IPS-15b (cell line): Measurements from ENCODE around the gene PLEKHD1.
A peak's percentile ranks its signal among the peaks of the same experiment; 100 is the strongest.

ENCODE experiments used
- H3K27me3 ChIP-seq: one replicate; pipeline ENCODE4 v1.6.1; 2013; ENCODE audit warnings: low read length; ENCODE audit not compliant: control insufficient read depth, insufficient read depth
- H3K36me3 ChIP-seq: one replicate; pipeline ENCODE4 v1.6.1; 2013; ENCODE audit warnings: low read length; ENCODE audit not compliant: control insufficient read depth, insufficient read depth
- H3K4me1 ChIP-seq: one replicate; pipeline ENCODE4 v1.6.1; 2013; ENCODE audit warnings: mild to moderate bottlenecking, low read length; ENCODE audit not compliant: control insufficient read depth, insufficient read depth
- H3K4me3 ChIP-seq: one replicate; pipeline ENCODE4 v1.5.1; 2013; ENCODE audit warnings: low read depth, low read length
- H3K9ac ChIP-seq: one replicate; pipeline ENCODE4 v1.6.1; 2013; ENCODE audit warnings: low read depth, mild to moderate bottlenecking, low read length
- H3K9me3 ChIP-seq: one replicate; pipeline ENCODE4 v1.6.1; 2013; ENCODE audit warnings: mild to moderate bottlenecking, low read length; ENCODE audit not compliant: control insufficient read depth, insufficient read depth

PLEKHD1 gene

DNA sequence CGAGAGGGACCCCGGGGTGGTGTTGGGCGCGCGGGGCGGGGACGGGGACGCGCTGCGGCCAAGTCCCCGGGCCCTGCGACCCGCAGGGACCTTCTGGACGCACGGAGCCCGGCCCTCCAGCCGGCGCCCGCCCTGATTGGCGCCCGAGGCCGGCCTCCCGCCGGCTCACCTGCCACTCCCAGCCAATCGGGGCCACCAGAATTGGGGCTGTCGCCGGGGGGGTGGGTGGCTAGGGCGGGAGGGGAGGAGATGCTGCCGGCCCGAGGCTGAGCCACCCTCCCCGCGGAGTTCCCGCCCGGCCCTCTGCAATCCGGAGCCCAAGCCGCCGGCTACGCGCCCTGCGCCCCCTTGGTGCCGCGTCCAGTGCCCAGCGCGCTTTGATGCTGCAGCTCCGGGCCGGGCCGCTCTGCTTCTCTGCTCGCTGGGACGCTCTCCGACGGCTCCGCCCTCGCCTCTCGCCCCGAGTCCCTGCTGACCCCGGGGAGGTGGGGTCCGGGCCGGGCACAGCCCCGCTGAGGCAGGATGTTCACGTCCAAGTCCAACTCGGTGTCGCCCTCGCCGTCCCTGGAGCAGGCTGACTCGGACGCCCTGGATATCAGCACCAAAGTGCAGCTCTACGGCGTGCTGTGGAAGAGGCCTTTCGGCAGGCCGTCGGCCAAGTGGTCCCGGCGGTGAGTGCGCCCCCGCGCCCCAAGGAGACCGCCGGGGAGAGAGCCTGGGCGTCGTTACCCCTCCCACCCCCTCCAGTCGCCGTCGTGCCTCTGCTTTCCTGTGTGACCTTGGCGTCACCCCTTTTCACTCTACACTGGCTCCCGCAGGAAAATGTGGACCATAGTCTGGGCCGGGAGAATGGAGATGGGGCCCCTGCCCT lies at the start of gene PLEKHD1:
Gene PLEKHD1, plus strand, starts transcription at position 285 of the 871 bp plus-strand sequence. Its CDS starts 238 bp downstream, at position 523.
- Histone ChIP-seq H3K36me3 (no peaks in the 10 kb centered on the region), H3K4me3 (peak within 1 kb of the TSS; percentile 67), H3K9ac (peak within 1 kb of the TSS; percentile 37), H3K9me3 (no peaks in the 10 kb centered on the region), H3K27me3 (peaks cover 60% of the 10 kb centered on the region), H3K4me1 (no peaks in the 10 kb centered on the region)

DNA sequence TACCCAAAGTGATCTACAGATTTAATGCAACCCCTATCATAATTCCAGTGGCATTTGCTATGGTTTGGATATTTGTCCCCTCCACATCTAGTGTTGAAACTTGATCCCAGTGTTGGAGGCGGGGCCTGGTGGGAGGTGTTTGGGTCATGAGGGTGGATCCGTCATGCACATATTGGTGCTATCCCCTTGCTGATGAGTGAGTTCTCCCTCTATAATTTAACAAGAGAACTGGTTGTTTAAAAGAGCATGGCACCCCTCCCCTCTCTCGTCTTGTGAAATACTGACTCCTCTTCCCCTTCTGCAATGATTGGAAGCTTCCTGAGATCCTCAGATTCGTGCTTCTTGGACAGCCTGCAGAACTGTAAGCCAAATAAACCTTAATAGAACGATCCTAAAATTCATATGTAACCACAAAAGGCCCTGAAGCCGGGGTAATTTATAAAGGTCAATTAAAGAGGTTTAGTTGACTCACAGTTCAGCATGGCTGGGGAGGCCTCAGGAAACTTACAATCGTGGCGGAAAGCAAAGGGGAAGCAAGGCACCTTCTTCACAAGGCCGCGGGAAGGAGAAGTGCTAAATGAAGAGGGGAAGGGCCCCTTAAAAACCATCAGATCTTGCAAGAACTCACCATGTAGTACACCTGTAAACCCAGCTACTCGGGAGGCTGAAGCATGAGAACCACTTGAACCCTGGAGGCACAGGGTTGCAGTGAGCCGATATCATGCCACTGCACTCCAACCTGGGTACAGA lies 44.8 kb upstream of the PLEKHD1 start:
- Histone ChIP-seq H3K4me1 (no peaks in the 10 kb centered on the region), H3K27me3 (no peaks in the 10 kb centered on the region), H3K9ac (no peak overlapping the region), H3K4me3 (no peak overlapping the region), H3K36me3 (no peaks in the 10 kb centered on the region), H3K9me3 (no peaks in the 10 kb centered on the region)

DNA sequence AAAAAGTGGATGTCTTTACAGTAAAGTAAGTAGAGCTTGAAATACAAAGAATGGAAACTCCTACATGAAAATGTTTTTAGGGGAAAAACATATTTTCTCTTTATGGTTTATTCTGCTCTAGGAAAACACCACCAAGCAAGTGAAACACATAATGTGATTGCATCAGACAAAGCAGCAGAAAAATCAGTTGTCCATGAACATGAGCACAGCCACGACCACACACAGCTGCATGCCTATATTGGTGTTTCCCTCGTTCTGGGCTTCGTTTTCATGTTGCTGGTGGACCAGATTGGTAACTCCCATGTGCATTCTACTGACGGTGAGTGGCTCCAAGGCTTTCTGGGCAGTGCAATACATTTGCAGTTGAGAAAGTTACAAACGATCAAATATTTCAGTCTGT lies 42.6 kb upstream of the PLEKHD1 start:
- Histone ChIP-seq H3K9ac (no peak overlapping the region), H3K27me3 (no peaks in the 10 kb centered on the region), H3K9me3 (no peaks in the 10 kb centered on the region), H3K4me3 (no peak overlapping the region), H3K36me3 (no peaks in the 10 kb centered on the region), H3K4me1 (no peaks in the 10 kb centered on the region)

DNA sequence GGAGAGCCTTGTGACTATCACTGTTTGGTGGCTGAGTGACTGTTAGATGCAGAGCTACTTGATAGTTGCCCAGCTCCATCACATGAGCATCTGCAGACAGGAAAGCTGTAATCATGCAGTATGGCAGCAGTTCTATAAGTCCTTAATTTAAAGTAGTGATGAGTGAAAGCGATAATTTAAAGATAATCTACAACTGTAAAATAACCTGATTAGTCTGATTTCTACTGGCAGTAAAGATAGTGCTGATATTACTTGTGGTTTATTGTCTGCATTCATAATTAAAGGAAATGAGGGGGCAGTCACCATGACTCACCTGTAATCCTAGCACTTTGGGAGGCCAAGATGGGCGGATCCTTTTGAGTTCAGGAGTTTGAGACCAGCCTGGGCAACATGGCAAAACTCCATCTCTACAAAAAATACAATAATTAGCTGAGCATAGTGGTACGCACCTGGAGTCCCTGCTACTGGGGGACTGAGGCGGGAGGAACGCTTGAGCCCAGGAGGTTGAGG lies 41.2 kb upstream of the PLEKHD1 start:
- H3K36me3 ChIP-seq: no peaks in the 10 kb centered on the region
- no peaks in the 10 kb centered on the region for H3K4me1 ChIP-seq
- no peak overlapping the region for H3K4me3 ChIP-seq
- no peak overlapping the region for H3K9ac ChIP-seq
- H3K9me3 ChIP-seq: no peaks in the 10 kb centered on the region
- H3K27me3 ChIP-seq: no peaks in the 10 kb centered on the region

DNA sequence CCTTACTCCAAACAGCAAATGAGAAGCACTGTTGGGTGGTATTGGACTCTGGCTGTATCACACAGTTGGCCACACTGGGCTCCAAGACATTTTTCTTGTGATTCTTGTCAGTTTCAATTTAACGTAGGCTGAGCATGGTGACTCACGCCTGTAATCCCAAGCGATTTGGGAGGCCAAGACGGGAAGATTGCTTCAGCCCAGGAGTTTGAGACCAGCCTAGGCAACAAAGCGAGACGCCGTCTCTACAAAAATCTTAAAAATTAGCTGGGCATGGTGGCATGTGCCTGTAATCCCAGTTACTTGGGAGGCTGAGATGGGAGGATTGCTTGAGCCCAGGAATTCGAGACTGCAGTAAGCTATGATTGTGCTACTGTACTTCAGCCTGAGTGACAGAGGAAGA lies 35.3 kb upstream of the PLEKHD1 start:
- no peaks in the 10 kb centered on the region for H3K27me3 ChIP-seq
- no peak overlapping the region for H3K4me3 ChIP-seq
- H3K9ac ChIP-seq: no peak overlapping the region
- H3K36me3 ChIP-seq: no peaks in the 10 kb centered on the region
- H3K9me3 ChIP-seq: no peaks in the 10 kb centered on the region
- H3K4me1 ChIP-seq: no peaks in the 10 kb centered on the region

DNA sequence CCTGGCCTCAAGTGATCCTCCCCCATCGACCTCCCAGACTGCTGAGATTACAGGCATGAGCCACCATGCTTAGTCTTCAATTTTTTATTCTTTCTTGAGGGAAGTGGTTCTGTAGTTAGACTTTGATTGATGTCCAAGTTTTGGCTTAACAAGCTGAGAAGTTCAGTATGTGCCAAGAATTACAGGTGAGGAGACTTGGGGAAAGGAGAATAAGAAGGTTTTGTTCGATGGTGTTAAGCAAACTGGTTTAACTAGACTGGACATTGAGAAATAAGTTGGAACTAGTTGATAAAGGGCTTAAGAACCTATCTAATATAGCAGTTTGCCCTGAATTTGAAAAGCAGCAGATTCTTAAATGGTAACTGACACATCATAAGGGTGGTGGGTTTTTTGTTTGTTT lies 32.6 kb upstream of the PLEKHD1 start:
- H3K9ac ChIP-seq: no peak overlapping the region
- H3K27me3 ChIP-seq: no peaks in the 10 kb centered on the region
- no peaks in the 10 kb centered on the region for H3K9me3 ChIP-seq
- H3K4me3 ChIP-seq: no peak overlapping the region
- no peaks in the 10 kb centered on the region for H3K4me1 ChIP-seq
- no peaks in the 10 kb centered on the region for H3K36me3 ChIP-seq

DNA sequence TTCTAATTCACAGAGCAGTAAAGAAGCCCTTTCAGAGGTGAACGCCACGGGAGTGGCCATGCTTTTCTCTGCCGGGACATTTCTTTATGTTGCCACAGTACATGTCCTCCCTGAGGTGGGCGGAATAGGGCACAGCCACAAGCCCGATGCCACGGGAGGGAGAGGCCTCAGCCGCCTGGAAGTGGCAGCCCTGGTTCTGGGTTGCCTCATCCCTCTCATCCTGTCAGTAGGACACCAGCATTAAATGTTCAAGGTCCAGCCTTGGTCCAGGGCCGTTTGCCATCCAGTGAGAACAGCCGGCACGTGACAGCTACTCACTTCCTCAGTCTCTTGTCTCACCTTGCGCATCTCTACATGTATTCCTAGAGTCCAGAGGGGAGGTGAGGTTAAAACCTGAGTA lies 26.2 kb upstream of the PLEKHD1 start:
- no peaks in the 10 kb centered on the region for H3K27me3 ChIP-seq
- no peaks in the 10 kb centered on the region for H3K36me3 ChIP-seq
- no peaks in the 10 kb centered on the region for H3K9me3 ChIP-seq
- H3K9ac ChIP-seq: no peak overlapping the region
- H3K4me1 ChIP-seq: no peaks in the 10 kb centered on the region
- H3K4me3 ChIP-seq: no peak overlapping the region

DNA sequence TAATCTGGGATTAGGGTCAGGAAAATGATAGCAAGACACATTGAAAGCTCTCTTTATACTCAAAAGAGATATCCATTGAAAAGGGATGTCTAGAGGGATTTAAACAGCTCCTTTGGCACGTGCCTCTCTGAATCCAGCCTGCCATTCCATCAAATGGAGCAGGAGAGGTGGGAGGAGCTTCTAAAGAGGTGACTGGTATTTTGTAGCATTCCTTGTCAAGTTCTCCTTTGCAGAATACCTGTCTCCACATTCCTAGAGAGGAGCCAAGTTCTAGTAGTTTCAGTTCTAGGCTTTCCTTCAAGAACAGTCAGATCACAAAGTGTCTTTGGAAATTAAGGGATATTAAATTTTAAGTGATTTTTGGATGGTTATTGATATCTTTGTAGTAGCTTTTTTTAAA lies 25.4 kb upstream of the PLEKHD1 start:
- Histone ChIP-seq H3K9me3 (no peaks in the 10 kb centered on the region), H3K36me3 (no peaks in the 10 kb centered on the region), H3K4me1 (no peaks in the 10 kb centered on the region), H3K27me3 (no peaks in the 10 kb centered on the region), H3K9ac (no peak overlapping the region), H3K4me3 (no peak overlapping the region)

DNA sequence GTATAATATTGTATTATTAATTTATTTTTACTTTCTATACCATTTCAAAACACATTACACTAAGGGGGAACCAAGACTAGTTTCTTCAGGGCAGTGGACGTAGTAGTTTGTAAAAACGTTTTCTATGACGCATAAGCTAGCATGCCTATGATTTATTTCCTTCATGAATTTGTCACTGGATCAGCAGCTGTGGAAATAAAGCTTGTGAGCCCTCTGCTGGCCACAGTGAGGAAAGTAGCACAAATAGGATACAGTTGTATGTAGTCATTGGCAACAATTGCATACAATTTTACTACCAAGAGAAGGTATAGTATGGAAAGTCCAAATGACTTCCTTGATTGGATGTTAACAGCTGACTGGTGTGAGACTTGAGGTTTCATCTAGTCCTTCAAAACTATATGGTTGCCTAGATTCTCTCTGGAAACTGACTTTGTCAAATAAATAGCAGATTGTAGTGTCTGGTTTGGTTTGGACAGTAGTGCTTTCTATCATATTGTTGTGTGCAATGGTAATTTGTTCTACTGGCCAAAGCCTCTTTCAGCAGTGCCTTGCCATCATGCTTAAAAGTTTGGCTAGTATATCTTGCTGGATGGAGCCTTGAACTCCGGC lies 24.3 kb upstream of the PLEKHD1 start:
- Histone ChIP-seq H3K9me3 (no peaks in the 10 kb centered on the region), H3K4me3 (no peak overlapping the region), H3K36me3 (no peaks in the 10 kb centered on the region), H3K27me3 (no peaks in the 10 kb centered on the region), H3K4me1 (no peaks in the 10 kb centered on the region), H3K9ac (no peak overlapping the region)

DNA sequence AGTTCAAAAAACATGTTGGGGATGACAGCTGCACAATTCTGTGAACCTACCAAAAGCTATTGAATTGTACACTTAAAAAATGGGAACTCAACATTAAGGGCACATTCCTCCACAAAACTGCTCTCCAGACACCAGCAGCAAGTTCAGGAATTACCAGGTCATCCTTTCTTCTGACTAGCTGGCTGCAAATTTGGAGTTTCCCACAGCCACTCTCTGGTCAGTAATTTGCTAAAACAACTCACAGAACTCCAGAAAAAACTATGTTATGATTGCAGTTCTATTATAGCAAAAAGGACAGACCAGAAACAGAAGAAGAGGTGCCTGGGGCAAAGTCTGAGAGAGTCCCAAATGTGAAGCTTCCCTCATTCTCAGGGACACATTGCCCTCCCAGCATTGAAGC lies 20.1 kb upstream of the PLEKHD1 start:
- Histone ChIP-seq H3K4me3 (no peak overlapping the region), H3K4me1 (no peaks in the 10 kb centered on the region), H3K36me3 (no peaks in the 10 kb centered on the region), H3K9me3 (no peaks in the 10 kb centered on the region), H3K9ac (no peak overlapping the region), H3K27me3 (no peaks in the 10 kb centered on the region)

DNA sequence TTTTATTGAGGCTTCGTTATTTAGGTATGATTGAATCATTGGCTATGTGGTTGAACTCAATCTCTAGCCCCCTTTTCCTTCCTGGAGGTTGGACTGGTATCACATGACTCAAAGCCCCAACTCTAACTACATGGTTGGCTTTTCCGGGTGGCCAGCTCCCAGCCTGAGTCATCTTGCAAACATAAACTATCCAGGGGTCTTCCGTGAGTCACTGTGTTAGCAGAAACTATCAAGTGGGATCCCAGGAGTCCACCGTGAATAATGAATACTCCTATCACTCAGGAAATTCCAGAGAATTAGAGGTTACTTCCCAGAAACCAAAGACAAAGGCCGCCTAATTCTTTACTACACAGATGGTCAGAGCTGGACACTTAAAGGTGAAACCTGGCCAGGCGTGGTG lies 19.7 kb upstream of the PLEKHD1 start:
- Histone ChIP-seq H3K36me3 (no peaks in the 10 kb centered on the region), H3K4me3 (no peak overlapping the region), H3K9ac (no peak overlapping the region), H3K9me3 (no peaks in the 10 kb centered on the region), H3K4me1 (no peaks in the 10 kb centered on the region), H3K27me3 (no peaks in the 10 kb centered on the region)
